K562 (cell line): ENCODE data around the gene KLHL12. TPM values are rescaled to one million over a fixed set of nuclear protein-coding genes. Genes with fewer than 3 reads are reported as not detected.
A peak's percentile ranks its signal among the peaks of the same experiment; 100 is the strongest.

Experiments used
- ATAC-seq: fragments of 200-7000 bp; cut with Tn5 transposase; 3 replicates; pipeline ENCODE4 v1.9.1; 2020; ENCODE audit warnings: moderate library complexity
- BruUV-seq: library from RNA; stranded (reverse); fragments of 400-500 nt; replicated peaks from 2 replicates; lab custom pipeline; 2021; lab: Mats Ljungman, UMichigan
- CTCF ChIA-PET: fragments of 300-600 bp; formaldehyde crosslinking; extraction: SDS; loops from one replicate; lab custom pipeline; 2021; ENCODE audit warnings: low intra/inter-chr PET ratio; lab: Yijun Ruan, JAX
- POLR2A ChIA-PET: fragments of 300-600, 350-650 bp; sonication (Branson Sonifier 250); formaldehyde crosslinking; extraction: SDS; loops from one replicate; lab custom pipeline; 2021; ENCODE audit warnings: antibody characterized with exemption, inconsistent platforms; lab: Yijun Ruan, JAX
- DNase-seq, 4 experiments: peaks; one replicate each; pipeline versions ENCODE4 v3.0.0 to v3.0.0-alpha.2; 2011 to 2018; ENCODE audit warnings: low spot score in 3 of 4, mixed read lengths in 3 of 4; ENCODE audit errors: extremely low read depth in 1 of 4
- FAIRE-seq: peaks from 2 replicates; lab custom pipeline; 2011; peaks lifted over from hg19 to GRCh38; lab: Jason Lieb, UNC
- H2AFZ ChIP-seq: 2 replicates; pipeline ENCODE4 v1.6.0; 2011; ENCODE audit warnings: low read depth, low read length, control low read depth, inconsistent platforms
- H3K27ac ChIP-seq: fragments of 200-600 bp; 3 replicates; pipeline ENCODE4 v1.8.0; 2011; ENCODE audit warnings: low read depth, mild to moderate bottlenecking, control low read depth, inconsistent platforms, low read length, moderate library complexity, mixed read lengths; ENCODE audit errors: extremely low read depth
- H3K27me3 ChIP-seq, 2 experiments: fragments of 300-600 bp in 1 of 2; 2 replicates in 1 of 2; 3 replicates in 1 of 2; pipeline versions ENCODE4 v1.6.0 to v1.8.0; 2011; ENCODE audit warnings: inconsistent platforms in 2 of 2, low read length in 2 of 2, mild to moderate bottlenecking in 1 of 2, mixed read lengths in 1 of 2, moderate library complexity in 1 of 2; ENCODE audit not compliant: control insufficient read depth in 2 of 2, insufficient read depth in 2 of 2
- H3K36me3 ChIP-seq: fragments of 300-600 bp; 3 replicates; pipeline ENCODE4 v1.8.0; 2011; ENCODE audit warnings: mild to moderate bottlenecking, low read length, inconsistent platforms; ENCODE audit not compliant: control insufficient read depth, insufficient read depth
- H3K4me1 ChIP-seq, 2 experiments: fragments of 200-600 bp in 1 of 2; replicated peaks in 1 of 2; 2 replicates in 1 of 2; 3 replicates in 1 of 2; pipeline versions ENCODE4 v1.5.1 to v1.8.0; 2011; ENCODE audit warnings: inconsistent platforms in 2 of 2, low read length in 2 of 2, mild to moderate bottlenecking in 1 of 2, mixed read lengths in 1 of 2, moderate library complexity in 1 of 2; ENCODE audit not compliant: control insufficient read depth in 2 of 2, insufficient read depth in 2 of 2
- H3K4me2 ChIP-seq: 2 replicates; pipeline ENCODE4 v1.6.1; 2011; ENCODE audit warnings: low read length, control low read depth, inconsistent platforms, mixed read lengths; ENCODE audit not compliant: insufficient read depth
- H3K4me3 ChIP-seq: fragments of 200-600 bp; sonication (generic), shearing (Covaris generic); 2 replicates; pipeline ENCODE4 v1.5.1; 2016; ENCODE audit warnings: control low read depth, inconsistent platforms
- H3K79me2 ChIP-seq: fragments of 200-600 bp; 3 replicates; pipeline ENCODE4 v1.8.0; 2011; ENCODE audit warnings: low read length, inconsistent platforms; ENCODE audit not compliant: control insufficient read depth, insufficient read depth
- H3K9ac ChIP-seq, 2 experiments: 2 replicates each; pipeline versions ENCODE4 v1.6.0 to v1.6.1; 2011; ENCODE audit warnings: low read depth in 2 of 2, low read length in 2 of 2, control low read depth in 1 of 2, inconsistent platforms in 1 of 2, mild to moderate bottlenecking in 1 of 2, mixed read lengths in 1 of 2; ENCODE audit not compliant: insufficient read depth in 1 of 2
- H3K9me1 ChIP-seq: one replicate; pipeline ENCODE4 v1.6.0; 2011; ENCODE audit warnings: inconsistent platforms, mild to moderate bottlenecking, low read length, moderate library complexity; ENCODE audit not compliant: control insufficient read depth, insufficient read depth
- H3K9me3 ChIP-seq: replicated peaks from 2 replicates; pipeline ENCODE4 v1.5.1; 2011; ENCODE audit warnings: low read depth, low read length, inconsistent platforms; ENCODE audit not compliant: control insufficient read depth, insufficient read depth
- H4K20me1 ChIP-seq: replicated peaks from 2 replicates; pipeline ENCODE4 v1.6.1; 2011; ENCODE audit warnings: low read length, inconsistent platforms, mixed read lengths; ENCODE audit not compliant: control insufficient read depth, insufficient read depth
- ARID2 ChIP-seq: fragments of 450-650 bp; IDR thresholded peaks from 2 replicates; pipeline ENCODE4 v1.6.1; 2017; ENCODE audit warnings: antibody characterized with exemption, mild to moderate bottlenecking
- C11orf30 ChIP-seq: fragments of 450-650 bp; IDR thresholded peaks from 2 replicates; pipeline ENCODE4 v1.6.1; 2016; ENCODE audit warnings: low read depth, mild to moderate bottlenecking
- EP300 ChIP-seq: IDR thresholded peaks from 2 replicates; pipeline ENCODE4 v1.6.1; 2012; ENCODE audit warnings: low read length, improper control_type of control experiment
- FOXK2 ChIP-seq, 2 experiments: fragments of 450-650 bp; IDR thresholded peaks in 1 of 2; conservative IDR thresholded peaks in 1 of 2; 2 replicates each; pipeline ENCODE4 v1.6.1; 2016; ENCODE audit warnings: low read depth in 2 of 2, mild to moderate bottlenecking in 1 of 2
- HBP1 ChIP-seq: fragments of 450-650 bp; formaldehyde crosslinking; IDR thresholded peaks from 2 replicates; pipeline ENCODE4 v1.4.0; 2022; ENCODE audit warnings: missing genetic modification characterization
- HEY1 ChIP-seq: fragments of 250-450 bp; sonication (Bioruptor Pico); IDR thresholded peaks from 2 replicates; pipeline ENCODE4 v1.5.0; 2020; ENCODE audit warnings: mild to moderate bottlenecking, moderate library complexity, borderline replicate concordance
- SIN3B ChIP-seq: fragments of 450-650 bp; IDR thresholded peaks from 2 replicates; pipeline ENCODE4 v1.6.1; 2017; ENCODE audit warnings: low read depth, mild to moderate bottlenecking, moderate library complexity
- ZBTB7A ChIP-seq: IDR thresholded peaks from 2 replicates; pipeline ENCODE4 v1.6.1; 2011; ENCODE audit warnings: low read depth, mild to moderate bottlenecking, low read length, moderate library complexity, borderline replicate concordance; ENCODE audit not compliant: control insufficient read depth
- ZBTB8A ChIP-seq: fragments of 450-650 bp; IDR thresholded peaks from 2 replicates; pipeline ENCODE4 v1.6.1; 2018; ENCODE audit warnings: mild to moderate bottlenecking, moderate library complexity; ENCODE audit not compliant: partially characterized antibody
- WGBS: fragments of 100-300 bp; shearing (Covaris generic); methylation state at CpG from one replicate; pipeline ENCODE4 v1.1.6; 2016; ENCODE audit warnings: low coverage, mixed read lengths; ENCODE audit not compliant: insufficient coverage; ENCODE audit errors: missing lambda C conversion rate; 5-methylcytosine and 5-hydroxymethylcytosine counted together
- in situ Hi-C: fragments of 300-500 bp; cut with MboI; formaldehyde crosslinking; loops from 4 replicates; pipeline ENCODE4 v1.15.0; 2018; ENCODE audit warnings: inconsistent platforms, mixed read lengths
- intact Hi-C: fragments of 100-400 bp; cut with micrococcal nuclease; formaldehyde crosslinking; loops from 2 replicates; pipeline ENCODE4 v1.14.2; 2022
- polyA plus RNA-seq, 8 experiments: library from polyadenylated mRNA; depleted of rRNA in 4 of 8; stranded (reverse) in 5 of 8; unstranded in 3 of 8; fragments of >200 nt; fragmentation: Nextera tagmentation in 2 of 8; fragmentation: Illumina TruSeq in 1 of 8; extraction: Ambion mirVana in 2 of 8; extraction: Trizol in 1 of 8; gene quantifications; 2 replicates each; pipeline versions ENCODE4 v1.2.1 to v1.2.3, GENCODE V29; 2011 to 2014; ENCODE audit warnings: inconsistent platforms in 1 of 8, missing spikeins in 1 of 8
- total RNA-seq, 7 experiments: library from RNA; depleted of rRNA in 6 of 7; stranded (reverse); fragments of >200 nt in 6 of 7; fragmentation: Illumina TruSeq in 2 of 7; extraction: Trizol in 2 of 7; gene quantifications; 2 replicates each; pipeline versions ENCODE4 v1.2.1 to v1.2.3, GENCODE V29; 2011 to 2021; ENCODE audit warnings: low replicate concordance in 1 of 7
- TF ChIP-seq, protein P1 (sequence below): fragments of 200-800 bp; sonication (Bioruptor generic); IDR thresholded peaks from 2 replicates; pipeline ENCODE4 v1.6.1; 2017; ENCODE audit warnings: missing genetic modification characterization, missing compliant biosample characterization

The KLHL12 gene
- total and polyA plus RNA-seq, 9 of the 15 experiments (the other 6 are each of a cell fraction or from before 2014, with no cell fraction given), result 23.1 to 85.1 (median 35.0) TPM

GRCh38 chr1:202964791-202965410, 37.9 kb upstream of the KLHL12 start:
- H3K36me3 ChIP-seq, result peaks cover 47% of the 10 kb centered on the region
- no peaks in the 10 kb centered on the region for H3K9me3 ChIP-seq
- H3K4me1 ChIP-seq, result peaks cover 20 to 24% of the 10 kb centered on the region in 2 experiments
- DNase-seq (no peak), ATAC-seq (no peak), FAIRE-seq (no peak)
- H3K9me1 ChIP-seq, result no peaks in the 10 kb centered on the region
- ChIA-PET CTCF (no interaction called here), POLR2A (interaction anchor here (0.6 to 1.6 kb wide), 4 partner anchors 8 to 41 kb away, joined by 3 to 6 read pairs (median 3); no protein-coding TSS in a partner anchor)
- no peak overlapping the region for H3K27ac ChIP-seq
- 85% methylated on average over 6 of the region's 6 CpGs for WGBS
- H3K79me2 ChIP-seq, result peaks cover 11% of the 10 kb centered on the region; the same call in 2 of the 3 replicates
- no peaks in the 10 kb centered on the region for H4K20me1 ChIP-seq
- H3K4me2 ChIP-seq, result no peak overlapping the region
- peak overlapping the region in 1 of 2 experiments; percentile 6; a peak in 1 of 4 replicates for H3K9ac ChIP-seq
- intact Hi-C loops, result no loop called here
- no TSS peak for BruUV-seq
- H3K4me3 ChIP-seq, result no peak overlapping the region
- no peak overlapping the region for H2AFZ ChIP-seq
- no peak for TF ChIP-seq C11orf30
- TF ChIP-seq, protein P1, sequence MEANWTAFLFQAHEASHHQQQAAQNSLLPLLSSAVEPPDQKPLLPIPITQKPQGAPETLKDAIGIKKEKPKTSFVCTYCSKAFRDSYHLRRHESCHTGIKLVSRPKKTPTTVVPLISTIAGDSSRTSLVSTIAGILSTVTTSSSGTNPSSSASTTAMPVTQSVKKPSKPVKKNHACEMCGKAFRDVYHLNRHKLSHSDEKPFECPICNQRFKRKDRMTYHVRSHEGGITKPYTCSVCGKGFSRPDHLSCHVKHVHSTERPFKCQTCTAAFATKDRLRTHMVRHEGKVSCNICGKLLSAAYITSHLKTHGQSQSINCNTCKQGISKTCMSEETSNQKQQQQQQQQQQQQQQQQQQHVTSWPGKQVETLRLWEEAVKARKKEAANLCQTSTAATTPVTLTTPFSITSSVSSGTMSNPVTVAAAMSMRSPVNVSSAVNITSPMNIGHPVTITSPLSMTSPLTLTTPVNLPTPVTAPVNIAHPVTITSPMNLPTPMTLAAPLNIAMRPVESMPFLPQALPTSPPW, result no peak
- TF ChIP-seq FOXK2 (conservative IDR thresholded peaks at IDR 0.05 in 1 of 2, IDR thresholded peaks at IDR 0.05 in 1 of 2; ENCODE audit: low read depth in 2 of 2), result no peak
- no peak for TF ChIP-seq ZBTB8A
- TF ChIP-seq HBP1 (CRISPR knock-in tag), result no peak
- no peak for TF ChIP-seq ARID2
- TF ChIP-seq EP300, result no peak
- no peak for TF ChIP-seq SIN3B
- no peak for TF ChIP-seq HEY1 (CRISPR knock-in tag)
- TF ChIP-seq ZBTB7A, result no peak
- TF ChIP-seq, all 486 proteins: peak for 0
- no peaks in the 10 kb centered on the region for H3K27me3 ChIP-seq
- in situ Hi-C loops, result no loop called here
